ENCODE results near the gene SARM1.

- no peak for TF ChIP-seq ZBTB7A (CRISPR knock-in tag; IDR thresholded peaks at IDR 0.05)
- TF ChIP-seq KDM1A (CRISPR knock-in tag; IDR thresholded peaks at IDR 0.05), result no peak
- TF ChIP-seq YEATS4 (CRISPR knock-in tag; IDR thresholded peaks at IDR 0.05; ENCODE audit: borderline replicate concordance), result no peak
- no peak for TF ChIP-seq CTCF (CRISPR knock-in tag; IDR thresholded peaks at IDR 0.05)
- no peak for TF ChIP-seq SAFB2 (CRISPR knock-in tag; IDR thresholded peaks at IDR 0.05; ENCODE audit: borderline replicate concordance, low read depth)
- TF ChIP-seq POLR2AphosphoS5 (IDR thresholded peaks at IDR 0.05; ENCODE audit: low read depth, low read length), result no peak
- no peak for TF ChIP-seq ZC3H13 (CRISPR knock-in tag; IDR thresholded peaks at IDR 0.05)
- no peak; a peak in 1 of 4 replicates for TF ChIP-seq POLR2A (IDR thresholded peaks at IDR 0.05; ENCODE audit: insufficient read depth in 1 of 2, low read depth in 2 of 2, low read length in 2 of 2)
- TF ChIP-seq HDAC2 (CRISPR knock-in tag; IDR thresholded peaks at IDR 0.05), result no peak
- TF ChIP-seq MYC (CRISPR knock-in tag; IDR thresholded peaks at IDR 0.05; ENCODE audit: borderline replicate concordance), result no peak
- TF ChIP-seq RNF2 (conservative IDR thresholded peaks at IDR 0.05; ENCODE audit: low read depth), result no peak
- no peak for TF ChIP-seq SETDB1 (CRISPR knock-in tag; IDR thresholded peaks at IDR 0.05; ENCODE audit: borderline replicate concordance)
- no peak for TF ChIP-seq DBP (CRISPR knock-in tag; IDR thresholded peaks at IDR 0.05; ENCODE audit: not compliant biosample characterization)
Measured at GRCh38 chr17:28334171-28334570, 37.3 kb upstream of the SARM1 start.
